ENCODE results near the gene ASCL3.
"Not testable (repeated sequence)": the region's sequence is repeated elsewhere in the genome, so short reads cannot be mapped to it uniquely, and the experiment has no call there.

ASCL3 gene

GRCh38 chr11:8947230-8947943, 4.6 kb upstream of the ASCL3 start:
- no peak for DNase-seq

- no peak for DNase-seq
Measured at GRCh38 chr11:8941341-8942103, 1.3 kb downstream of the ASCL3 start.

- no peak for DNase-seq
Measured at GRCh38 chr11:8937659-8938058, 5.2 kb downstream of the ASCL3 start.

- DNase-seq, result no peak
Measured at GRCh38 chr11:8937159-8937558, 5.7 kb downstream of the ASCL3 start.

GRCh38 chr11:8935789-8936188, 7.0 kb downstream of the ASCL3 start:
- not testable (repeated sequence) for DNase-seq

- DNase-seq, result no peak
Measured at GRCh38 chr11:8934742-8935488, 7.9 kb downstream of the ASCL3 start.

- no peak for DNase-seq
Measured at GRCh38 chr11:8933931-8934330, 8.9 kb downstream of the ASCL3 start.

- peak; percentile 14 for DNase-seq
Measured at GRCh38 chr11:8932564-8933180, 10.1 kb downstream of the ASCL3 start, which contains the start of gene C11orf16. TSS of gene C11orf16 (minus strand) at chr11:8932947. CDS start at chr11:8932308, 639 bp downstream.

- no peak for DNase-seq
Measured at GRCh38 chr11:8930456-8931175, 12.2 kb downstream of the ASCL3 start.

GRCh38 chr11:8928981-8929615, 13.7 kb downstream of the ASCL3 start:
- no peak for DNase-seq

GRCh38 chr11:8928205-8928604, 14.6 kb downstream of the ASCL3 start:
- DNase-seq, result no peak

- no peak for DNase-seq
Measured at GRCh38 chr11:8927233-8927632, 15.6 kb downstream of the ASCL3 start.

GRCh38 chr11:8926236-8926635, 16.6 kb downstream of the ASCL3 start:
- no peak for DNase-seq

GRCh38 chr11:8925711-8926110, 17.1 kb downstream of the ASCL3 start:
- DNase-seq, result no peak

GRCh38 chr11:8922691-8923090, 20.1 kb downstream of the ASCL3 start:
- DNase-seq, result no peak

- DNase-seq, result no peak
Measured at GRCh38 chr11:8917157-8917825, 25.5 kb downstream of the ASCL3 start.

GRCh38 chr11:8914661-8915018, 28.2 kb downstream of the ASCL3 start:
- DNase-seq, result no peak

GRCh38 chr11:8913961-8914660, 28.7 kb downstream of the ASCL3 start:
- DNase-seq, result peak; percentile 49

- DNase-seq, result peak; percentile 94
Measured at GRCh38 chr11:8911029-8911823, 31.6 kb downstream of the ASCL3 start, which contains the start of gene AKIP1. TSS of gene AKIP1 (plus strand) at chr11:8911189. CDS start at chr11:8911450, 261 bp downstream.

- DNase-seq, result no peak
Measured at GRCh38 chr11:8910649-8911026, 32.2 kb downstream of the ASCL3 start.
